Middle frontal gyrus (tissue), 1 donor: Measurements from ENCODE around the gene OSBPL10.
"Not testable (repeated sequence)": the region's sequence is repeated elsewhere in the genome, so short reads cannot be mapped to it uniquely, and the experiment has no call there.

Experiments
- DNase-seq: peaks from one replicate; pipeline ENCODE4 v3.0.0-alpha.2; 2015; ENCODE audit warnings: low spot score; ENCODE audit errors: extremely low spot score

Gene OSBPL10

GRCh38 chr3:31992995-31993394 is 11.9 kb upstream of the OSBPL10 start:
- not testable (repeated sequence) for DNase-seq

GRCh38 chr3:31988271-31988670 is 7.2 kb upstream of the OSBPL10 start:
- no peak for DNase-seq

- DNase-seq = no peak
These were observed 4.8 kb upstream of the OSBPL10 start for GRCh38 chr3:31985831-31986230.

GRCh38 chr3:31984321-31984720 is 3.3 kb upstream of the OSBPL10 start:
- DNase-seq = no peak

- no peak for DNase-seq
These were observed 394 bp downstream of the OSBPL10 start for GRCh38 chr3:31980530-31981205.

- DNase-seq = no peak
These were observed 1.9 kb downstream of the OSBPL10 start for GRCh38 chr3:31979001-31979697.

- no peak for DNase-seq
These were observed 2.5 kb downstream of the OSBPL10 start for GRCh38 chr3:31978553-31978952.

GRCh38 chr3:31977736-31978135 is 3.3 kb downstream of the OSBPL10 start:
- DNase-seq = no peak

- DNase-seq = no peak
These were observed 4.8 kb downstream of the OSBPL10 start for GRCh38 chr3:31976302-31976701.

GRCh38 chr3:31974964-31975363 is 6.1 kb downstream of the OSBPL10 start:
- DNase-seq = no peak

GRCh38 chr3:31974471-31974870 is 6.6 kb downstream of the OSBPL10 start:
- DNase-seq = no peak

- no peak for DNase-seq
These were observed 7.2 kb downstream of the OSBPL10 start for GRCh38 chr3:31973837-31974236.

GRCh38 chr3:31973081-31973480 is 8.0 kb downstream of the OSBPL10 start:
- no peak for DNase-seq

- DNase-seq = no peak
These were observed 9.5 kb downstream of the OSBPL10 start for GRCh38 chr3:31971607-31972006.

GRCh38 chr3:31968927-31969418 is 12.1 kb downstream of the OSBPL10 start:
- no peak for DNase-seq

- no peak for DNase-seq
These were observed 12.6 kb downstream of the OSBPL10 start for GRCh38 chr3:31968369-31968926.

GRCh38 chr3:31967592-31967991 is 13.5 kb downstream of the OSBPL10 start:
- no peak for DNase-seq

GRCh38 chr3:31966978-31967591 is 14.0 kb downstream of the OSBPL10 start:
- DNase-seq = no peak

- no peak for DNase-seq
These were observed 18.3 kb downstream of the OSBPL10 start for GRCh38 chr3:31962801-31963205.

GRCh38 chr3:31960793-31961431 is 20.1 kb downstream of the OSBPL10 start:
- no peak for DNase-seq

- no peak for DNase-seq
These were observed 20.9 kb downstream of the OSBPL10 start for GRCh38 chr3:31959951-31960792.
